Gastrocnemius medialis (tissue), 4 donors: ENCODE data around the gene SFXN5. TPM values are rescaled to one million over a fixed set of nuclear protein-coding genes. Genes with fewer than 3 reads are reported as not detected.

ENCODE experiments used
- ATAC-seq, 2 donors: fragments of 150-250 bp; one replicate each; pipeline ENCODE4 v1.9.1; 2016
- DNase-seq, 2 donors: peaks; one replicate each; pipeline ENCODE4 v3.0.0-alpha.2; 2019
- H3K27ac ChIP-seq, 4 donors: fragments of 200-600 bp; sonication (generic); 1 replicate in 1 of 4; 2 replicates in 3 of 4; pipeline ENCODE4 v1.5.1; 2016 to 2018; ENCODE audit warnings: mild to moderate bottlenecking in 2 of 4, moderate library complexity in 1 of 4
- H3K27me3 ChIP-seq, 3 donors: fragments of 200-600 bp; sonication (generic) in 2 of 3; 1 replicate in 1 of 3; 2 replicates in 2 of 3; pipeline versions ENCODE4 v1.5.1 to v1.6.0; 2016 to 2019; ENCODE audit warnings: mild to moderate bottlenecking in 1 of 3, moderate library complexity in 1 of 3
- H3K36me3 ChIP-seq, 2 donors: fragments of 200-600 bp; sonication (generic) in 1 of 2; one replicate each; pipeline ENCODE4 v1.5.1; 2017 to 2018
- H3K4me1 ChIP-seq, 2 donors: fragments of 200-600 bp; sonication (generic) in 1 of 2; one replicate each; pipeline ENCODE4 v1.5.1; 2016 to 2017; ENCODE audit warnings: mild to moderate bottlenecking in 2 of 2
- H3K4me3 ChIP-seq, 4 donors: fragments of 200-600 bp; sonication (generic) in 3 of 4; 1 replicate in 1 of 4; 2 replicates in 3 of 4; pipeline ENCODE4 v1.5.1; 2016 to 2019; ENCODE audit warnings: mild to moderate bottlenecking in 2 of 4
- H3K9me3 ChIP-seq, 3 donors: fragments of 200-600 bp; sonication (generic) in 2 of 3; 1 replicate in 1 of 3; 2 replicates in 2 of 3; pipeline ENCODE4 v1.5.1; 2016 to 2019
- CTCF ChIP-seq, 5 experiments: fragments of 450-650 bp in 3 of 5; fragments of 200-600 bp in 2 of 5; sonication (generic) in 2 of 5; IDR thresholded peaks in 4 of 5; conservative IDR thresholded peaks in 1 of 5; 1 replicate in 4 of 5; 2 replicates in 1 of 5; pipeline ENCODE4 v1.5.1; 2016 to 2019; ENCODE audit warnings: antibody characterized with exemption in 5 of 5, mild to moderate bottlenecking in 3 of 5, moderate library complexity in 3 of 5
- POLR2A ChIP-seq, 2 donors: fragments of 450-650 bp; IDR thresholded peaks; one replicate each; pipeline ENCODE4 v1.6.1; 2017; ENCODE audit warnings: antibody characterized with exemption in 2 of 2, mild to moderate bottlenecking in 2 of 2, moderate library complexity in 2 of 2
- in situ Hi-C, 4 donors: fragments of 200-750 bp; cut with MboI; loops; one replicate each; pipeline versions ENCODE4 v1.15.0 to v1.8.0; 2017; ENCODE audit warnings: low sequenced_read_pairs in 4 of 4
- intact Hi-C: fragments of 100-400 bp; cut with DNase I; formaldehyde crosslinking; loops from one replicate; pipeline ENCODE4 v1.15.1; 2023; ENCODE audit warnings: low total_unique reads
- total RNA-seq, 4 donors: library from RNA; depleted of rRNA; stranded (reverse); fragments of >200 nt; gene quantifications; one replicate each; pipeline versions ENCODE4 v1.1.0 to v1.2.3, GENCODE V29; 2016

SFXN5 gene
- total RNA-seq, 4 donors from 2014 or later, result 6.8 to 22.7 (median 9.1) TPM

- in situ Hi-C loops, result no loop called here
Measured at GRCh38 chr2:72959995-72960981, 111.2 kb downstream of the SFXN5 start.

GRCh38 chr2:72959554-72959953 is 112.0 kb downstream of the SFXN5 start:
- Histone ChIP-seq H3K4me3 (no peak overlapping the region), H3K36me3 (no peaks in the 10 kb centered on the region), H3K9me3 (no peaks in the 10 kb centered on the region), H3K27ac (no peak overlapping the region), H3K27me3 (no peaks in the 10 kb centered on the region), H3K4me1 (no peaks in the 10 kb centered on the region)
- intact Hi-C loops (no loop called here), in situ Hi-C loops (no loop called here)
- no peak for DNase-seq
- no peak for TF ChIP-seq POLR2A (IDR thresholded peaks at IDR 0.05)
- TF ChIP-seq CTCF (IDR thresholded peaks at IDR 0.05 in 4 of 5, conservative IDR thresholded peaks at IDR 0.05 in 1 of 5), result no peak
- no peak for ATAC-seq

More at GRCh38 chr2:72959995-72960981, 111.2 kb downstream of the SFXN5 start:
- TF ChIP-seq CTCF (IDR thresholded peaks at IDR 0.05 in 4 of 5, conservative IDR thresholded peaks at IDR 0.05 in 1 of 5), result no peak
- TF ChIP-seq POLR2A (IDR thresholded peaks at IDR 0.05), result no peak
- ATAC-seq, result no peak
- intact Hi-C loops, result no loop called here
- Histone ChIP-seq H3K27me3 (no peaks in the 10 kb centered on the region), H3K4me3 (no peak overlapping the region), H3K9me3 (no peaks in the 10 kb centered on the region), H3K4me1 (no peaks in the 10 kb centered on the region), H3K36me3 (no peaks in the 10 kb centered on the region), H3K27ac (no peak overlapping the region)
- no peak for DNase-seq

- no peak for DNase-seq
- no peaks in the 10 kb centered on the region for H3K36me3 ChIP-seq
Measured at GRCh38 chr2:72958542-72959385, 112.7 kb downstream of the SFXN5 start.

GRCh38 chr2:72956936-72957335 is 114.6 kb downstream of the SFXN5 start:
- intact Hi-C loops (no loop called here), in situ Hi-C loops (no loop called here)
- no peak overlapping the region for H3K4me3 ChIP-seq
- no peaks in the 10 kb centered on the region for H3K36me3 ChIP-seq
- TF ChIP-seq CTCF (IDR thresholded peaks at IDR 0.05 in 4 of 5, conservative IDR thresholded peaks at IDR 0.05 in 1 of 5), result no peak
- TF ChIP-seq POLR2A (IDR thresholded peaks at IDR 0.05), result no peak
- H3K9me3 ChIP-seq, result no peaks in the 10 kb centered on the region
- no peaks in the 10 kb centered on the region for H3K4me1 ChIP-seq
- no peaks in the 10 kb centered on the region for H3K27me3 ChIP-seq
- H3K27ac ChIP-seq, result no peak overlapping the region
- DNase-seq, result no peak
- ATAC-seq, result no peak

More at GRCh38 chr2:72958542-72959385, 112.7 kb downstream of the SFXN5 start:
- Histone ChIP-seq H3K9me3 (no peaks in the 10 kb centered on the region), H3K27ac (no peak overlapping the region), H3K4me3 (no peak overlapping the region), H3K4me1 (no peaks in the 10 kb centered on the region), H3K27me3 (no peaks in the 10 kb centered on the region)
- TF ChIP-seq CTCF (IDR thresholded peaks at IDR 0.05 in 4 of 5, conservative IDR thresholded peaks at IDR 0.05 in 1 of 5) (no peak), POLR2A (IDR thresholded peaks at IDR 0.05) (no peak)
- intact Hi-C loops, result no loop called here
- in situ Hi-C loops, result no loop called here
- no peak for ATAC-seq
